Renal cortex interstitium (tissue), 15 donors: Measurements from ENCODE around the gene ZSCAN18. TPM values are rescaled to one million over a fixed set of nuclear protein-coding genes. Genes with fewer than 3 reads are reported as not detected.
A peak's percentile ranks its signal among the peaks of the same experiment; 100 is the strongest.
"Not testable (repeated sequence)": the region's sequence is repeated elsewhere in the genome, so short reads cannot be mapped to it uniquely, and the experiment has no call there.

Experiments used
- DNase-seq, 11 donors: peaks; one replicate each; pipeline ENCODE4 v3.0.0-alpha.2; 2013; ENCODE audit warnings: low read depth in 9 of 11, low spot score in 4 of 11; ENCODE audit errors: extremely low read depth in 1 of 11
- long read RNA-seq, 16 experiments: transcript quantifications; one replicate each; lab custom pipeline, GENCODE V29; 2026
- polyA plus RNA-seq, 3 donors: library from polyadenylated mRNA; unstranded; fragments of 120-200 nt; gene quantifications; one replicate each; pipeline ENCODE4 v1.2.1, GENCODE V29; 2013; ENCODE audit not compliant: insufficient read length in 3 of 3

Gene ZSCAN18
- polyA plus RNA-seq: 100 to 1,000 TPM in 1 of 3 donors, 10 to 100 TPM in 2; 79.0 to 116 (median 98.4) TPM
- long read RNA-seq, donor 1, transcript ZSCAN18-217 (7 exons, 2,190 nt): major isoform, 10 of 13 reads
- long read RNA-seq, donor 1, partial matches to known transcripts: 0 of 13 reads
- long read RNA-seq, donor 1, other reads (novel, unspliced or antisense): 0 of 13 reads
- long read RNA-seq, donor 2, full-length matches to known transcripts: 13 of 18 reads
- long read RNA-seq, donor 2, partial matches to known transcripts: 5 of 18 reads
- long read RNA-seq, donor 2, other reads (novel, unspliced or antisense): 0 of 18 reads
- long read RNA-seq, donor 3, full-length matches to known transcripts: 21 of 61 reads
- long read RNA-seq, donor 3, partial matches to known transcripts: 35 of 61 reads
- long read RNA-seq, donor 3, other reads (novel, unspliced or antisense): 5 of 61 reads
- long read RNA-seq, donor 4, full-length matches to known transcripts: 15 of 55 reads
- long read RNA-seq, donor 4, partial matches to known transcripts: 33 of 55 reads
- long read RNA-seq, donor 4, other reads (novel, unspliced or antisense): 7 of 55 reads
- long read RNA-seq, donor 5, full-length matches to known transcripts: 34 of 73 reads
- long read RNA-seq, donor 5, partial matches to known transcripts: 39 of 73 reads
- long read RNA-seq, donor 5, other reads (novel, unspliced or antisense): 0 of 73 reads
- long read RNA-seq, donor 6, full-length matches to known transcripts: 17 of 17 reads
- long read RNA-seq, donor 6, partial matches to known transcripts: 0 of 17 reads
- long read RNA-seq, donor 6, other reads (novel, unspliced or antisense): 0 of 17 reads
- long read RNA-seq, donor 7, full-length matches to known transcripts: 17 of 17 reads
- long read RNA-seq, donor 7, partial matches to known transcripts: 0 of 17 reads
- long read RNA-seq, donor 7, other reads (novel, unspliced or antisense): 0 of 17 reads
- long read RNA-seq, donor 8, full-length matches to known transcripts: 24 of 29 reads
- long read RNA-seq, donor 8, partial matches to known transcripts: 5 of 29 reads
- long read RNA-seq, donor 8, other reads (novel, unspliced or antisense): 0 of 29 reads
- long read RNA-seq, donor 9, transcript ZSCAN18-217 (7 exons, 2,190 nt): major isoform, 13 of 23 reads
- long read RNA-seq, donor 9, partial matches to known transcripts: 7 of 23 reads
- long read RNA-seq, donor 9, other reads (novel, unspliced or antisense): 0 of 23 reads
- long read RNA-seq, donor 10, full-length matches to known transcripts: 25 of 25 reads
- long read RNA-seq, donor 10, partial matches to known transcripts: 0 of 25 reads
- long read RNA-seq, donor 10, other reads (novel, unspliced or antisense): 0 of 25 reads
- long read RNA-seq, donor 11, full-length matches to known transcripts: 16 of 21 reads
- long read RNA-seq, donor 11, partial matches to known transcripts: 5 of 21 reads
- long read RNA-seq, donor 11, other reads (novel, unspliced or antisense): 0 of 21 reads
- long read RNA-seq, donor 12, transcript ZSCAN18-217 (7 exons, 2,190 nt): major isoform, 7 of 10 reads
- long read RNA-seq, donor 12, partial matches to known transcripts: 0 of 10 reads
- long read RNA-seq, donor 12, other reads (novel, unspliced or antisense): 0 of 10 reads
- long read RNA-seq, donor 13, full-length matches to known transcripts: 26 of 42 reads
- long read RNA-seq, donor 13, partial matches to known transcripts: 16 of 42 reads
- long read RNA-seq, donor 13, other reads (novel, unspliced or antisense): 0 of 42 reads
- long read RNA-seq, donor 14, full-length matches to known transcripts: 17 of 17 reads
- long read RNA-seq, donor 14, partial matches to known transcripts: 0 of 17 reads
- long read RNA-seq, donor 14, other reads (novel, unspliced or antisense): 0 of 17 reads
- long read RNA-seq, donor 15, full-length matches to known transcripts: 10 of 10 reads
- long read RNA-seq, donor 15, partial matches to known transcripts: 0 of 10 reads
- long read RNA-seq, donor 15, other reads (novel, unspliced or antisense): 0 of 10 reads
- long read RNA-seq, donor 16, full-length matches to known transcripts: 58 of 109 reads
- long read RNA-seq, donor 16, partial matches to known transcripts: 42 of 109 reads
- long read RNA-seq, donor 16, other reads (novel, unspliced or antisense): 9 of 109 reads

GRCh38 chr19:58097781-58098681, at the start of gene ZSCAN18:
ZSCAN18 (minus strand) TSS chr19:58098231; CDS start chr19:58090267, 7,964 bp downstream.
- peak; percentile 95 to 98 (median 98) for DNase-seq

GRCh38 chr19:58147475-58147874, 49.4 kb upstream of the ZSCAN18 start:
- DNase-seq: not testable (repeated sequence)

DNA sequence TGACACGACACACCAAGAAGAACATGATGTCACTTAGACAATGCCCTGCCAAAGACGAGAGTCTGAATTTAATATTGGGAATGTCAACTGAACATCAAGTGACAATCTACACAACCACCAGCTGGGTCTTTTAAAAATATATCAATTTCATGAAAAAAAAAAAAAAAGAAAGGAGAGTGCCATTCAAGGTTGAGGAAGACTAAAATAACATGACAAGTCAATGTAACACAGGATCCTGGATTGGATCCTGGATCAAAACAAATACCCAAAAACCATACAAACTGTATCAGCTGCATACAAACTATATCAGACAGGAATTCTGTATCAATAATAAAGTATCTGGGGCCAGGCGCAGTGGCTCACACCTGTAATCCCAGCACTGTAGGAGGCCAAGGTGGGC, 47.8 kb upstream of the ZSCAN18 start:
- no peak for DNase-seq

DNA sequence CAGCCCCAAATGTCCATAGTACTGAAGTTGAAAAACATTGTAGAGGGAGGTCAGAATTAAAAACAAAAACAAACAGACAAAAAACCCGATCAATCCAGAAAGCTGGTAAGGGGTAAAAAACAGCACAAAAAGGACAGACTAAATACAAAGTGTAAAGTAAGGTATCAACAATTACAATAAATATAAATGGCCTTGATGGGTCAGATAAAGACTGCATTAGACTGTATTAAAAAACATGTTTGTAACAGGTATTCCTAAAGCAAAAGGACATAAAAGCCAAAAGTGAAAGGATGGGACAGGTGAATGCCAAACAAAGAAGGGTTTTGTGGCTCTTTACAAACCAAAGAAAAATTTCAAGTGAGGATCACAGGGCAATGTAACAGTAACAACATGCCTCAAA, 36.2 kb upstream of the ZSCAN18 start:
- DNase-seq: no peak

DNA sequence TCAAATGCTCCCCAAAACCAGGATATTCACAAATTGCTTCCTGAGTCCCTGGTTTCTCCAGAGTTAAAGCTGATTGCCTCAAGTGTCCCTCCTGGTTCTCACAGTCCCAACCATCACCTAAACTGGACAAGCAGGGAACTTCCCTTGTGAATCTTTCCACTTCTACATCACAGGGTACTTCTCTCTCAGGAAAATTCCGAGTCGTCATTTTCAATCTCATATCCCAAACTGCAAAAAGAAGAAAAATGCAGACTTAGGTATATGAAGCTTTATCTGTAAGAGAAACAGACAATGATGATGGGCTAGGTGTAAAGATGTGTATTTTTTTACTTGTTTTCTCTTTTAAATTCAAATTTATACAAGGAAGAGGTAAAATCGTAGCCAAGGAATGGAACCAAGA, 31.3 kb upstream of the ZSCAN18 start:
- no peak for DNase-seq

DNA sequence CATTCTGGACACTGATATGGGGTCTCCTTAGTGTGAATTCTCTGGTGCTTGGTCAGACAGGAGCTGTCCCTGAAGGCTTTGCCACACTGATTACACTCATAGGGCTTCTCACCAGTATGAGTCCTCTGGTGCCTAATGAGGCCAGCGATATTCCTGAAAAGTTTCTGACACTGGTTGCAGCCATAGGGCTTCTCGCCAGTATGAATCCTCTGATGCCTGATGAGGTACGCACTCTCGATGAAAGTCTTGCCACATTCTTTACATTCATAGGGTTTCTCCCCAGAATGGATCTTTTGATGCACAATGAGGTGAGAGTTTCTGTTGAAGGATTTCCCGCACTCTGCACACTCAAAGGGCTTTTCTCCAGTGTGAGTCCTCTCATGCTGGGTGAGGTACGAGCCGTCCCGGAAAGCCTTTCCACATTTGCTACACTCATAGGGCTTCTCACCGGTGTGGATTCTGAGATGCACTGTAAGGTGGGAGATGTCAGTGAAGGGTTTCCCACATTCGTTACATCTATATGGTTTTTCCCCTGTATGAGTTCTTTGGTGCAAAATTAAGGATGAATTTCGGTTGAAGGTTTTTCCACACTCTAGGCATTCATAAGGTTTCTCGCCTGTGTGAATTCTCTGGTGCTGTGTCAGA, 30.1 kb upstream of the ZSCAN18 start:
- no peak for DNase-seq

DNA sequence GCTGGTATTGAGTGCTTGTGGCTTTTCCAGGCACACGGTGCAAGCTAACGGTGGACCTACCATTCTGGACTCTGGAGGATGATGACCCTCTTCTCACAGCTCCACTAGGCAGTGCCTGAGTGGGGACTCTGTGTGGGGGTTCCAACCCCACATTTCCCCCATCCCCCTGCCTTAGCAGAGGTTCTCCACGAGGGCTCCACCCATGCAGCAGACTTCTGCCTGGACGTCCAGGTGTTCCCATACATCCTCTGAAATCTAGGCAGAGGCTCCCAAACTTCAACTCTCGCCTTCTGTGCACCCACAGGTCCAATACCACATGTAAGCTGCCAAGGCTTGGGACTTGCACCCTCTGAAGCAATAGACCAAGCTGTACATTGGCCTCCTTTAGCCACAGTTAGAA, 25.3 kb upstream of the ZSCAN18 start:
- no peak for DNase-seq

- no peak for DNase-seq
Observed at GRCh38 chr19:58118979-58119733, 21.1 kb upstream of the ZSCAN18 start.

GRCh38 chr19:58117841-58118575, 20.0 kb upstream of the ZSCAN18 start:
- DNase-seq: peak in 7 of 11 donors; percentile 25 to 72 (median 60)

DNA sequence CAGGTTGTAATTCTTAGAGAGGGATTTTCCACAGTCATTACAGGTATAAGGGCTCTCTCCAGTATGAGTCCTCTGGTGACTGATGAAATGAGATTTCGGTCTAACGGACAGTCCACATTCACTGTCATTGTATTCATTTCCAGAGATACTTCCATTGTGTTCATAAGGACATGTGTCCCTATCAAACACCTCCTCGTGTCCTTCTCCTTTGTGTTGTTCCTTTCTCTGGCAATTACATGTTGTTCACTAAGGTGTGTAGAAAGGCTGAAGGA, 10.5 kb upstream of the ZSCAN18 start:
- DNase-seq: no peak

- no peak for DNase-seq
Observed at GRCh38 chr19:58107778-58108545, 9.9 kb upstream of the ZSCAN18 start.

- DNase-seq: no peak
Observed at GRCh38 chr19:58098682-58098998, 609 bp upstream of the ZSCAN18 start.

DNA sequence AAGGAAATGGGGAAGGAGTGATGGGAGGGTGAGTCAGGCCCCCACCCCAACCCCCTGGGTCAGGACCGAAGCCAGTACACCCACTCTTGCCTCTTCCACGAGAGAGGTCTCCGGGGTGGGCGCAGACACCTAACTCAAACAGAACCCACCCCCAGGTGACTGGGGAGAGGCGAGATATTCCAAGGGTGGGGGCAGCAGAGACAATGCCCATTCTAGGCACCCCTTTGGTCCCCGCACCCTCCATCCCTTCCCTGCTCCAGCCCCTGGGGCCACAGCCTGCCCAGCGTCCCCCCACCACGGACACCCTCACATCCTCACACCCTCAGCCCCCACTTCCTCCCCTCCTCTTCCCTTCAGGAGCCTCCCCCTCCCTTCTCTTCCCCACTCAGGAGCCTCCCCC, 682 bp downstream of the ZSCAN18 start:
- DNase-seq: no peak

- DNase-seq: no peak
Observed at GRCh38 chr19:58096884-58097283, 1.1 kb downstream of the ZSCAN18 start.
